GM18499 (cell line): ENCODE measurements around the gene SLIT3.

Experiments
- ATAC-seq: cut with Tn5 transposase; IDR thresholded peaks from one replicate; pipeline ENCODE4 v1.9.1; 2021; ENCODE audit warnings: moderate number of reproducible peaks; ENCODE audit not compliant: insufficient read depth, unreplicated experiment

The SLIT3 gene

GRCh38 chr5:168798065-168799023 is 502.6 kb downstream of the SLIT3 start:
- no peak for ATAC-seq

GRCh38 chr5:168796593-168797580 is 504.1 kb downstream of the SLIT3 start:
- ATAC-seq: no peak

DNA sequence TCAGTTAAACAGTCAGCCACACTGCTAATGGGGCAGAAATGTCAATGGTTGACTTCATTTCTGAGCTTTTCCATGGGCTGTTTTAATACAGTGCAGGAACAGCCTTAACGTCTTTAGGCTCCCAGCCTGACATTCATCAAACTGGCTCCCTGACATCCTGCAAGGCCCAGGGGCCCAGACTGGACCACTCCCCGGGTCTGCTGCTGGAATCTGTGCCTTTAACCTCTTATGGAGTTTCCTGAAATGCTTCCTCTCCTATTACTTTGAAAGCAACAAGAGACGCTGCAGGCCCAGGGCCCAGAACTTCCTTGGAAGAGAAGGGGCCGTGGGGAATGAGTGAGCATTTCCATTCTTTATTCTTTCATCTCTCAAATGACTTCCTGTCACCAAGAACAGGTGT is 504.9 kb downstream of the SLIT3 start:
- no peak for ATAC-seq

GRCh38 chr5:168793841-168794837 is 506.8 kb downstream of the SLIT3 start:
- ATAC-seq: no peak

DNA sequence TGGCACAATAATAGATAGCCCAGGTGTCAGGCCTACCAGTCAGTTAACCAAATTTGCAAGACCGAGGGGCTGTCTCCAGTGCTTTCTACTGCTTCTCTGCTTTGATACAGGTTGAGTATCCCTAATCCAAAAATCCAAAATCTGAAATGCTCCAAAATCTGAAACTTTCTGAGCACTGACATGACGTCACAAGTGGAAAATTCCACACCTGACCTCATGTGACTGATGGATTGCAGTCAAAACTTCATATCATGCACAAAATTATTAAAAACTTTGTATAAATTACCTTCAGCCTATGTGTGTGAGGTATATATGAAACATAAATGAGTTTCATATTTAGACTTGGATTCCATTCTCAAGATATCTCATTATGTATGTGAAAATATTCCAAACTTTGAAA is 508.3 kb downstream of the SLIT3 start:
- ATAC-seq: no peak

DNA sequence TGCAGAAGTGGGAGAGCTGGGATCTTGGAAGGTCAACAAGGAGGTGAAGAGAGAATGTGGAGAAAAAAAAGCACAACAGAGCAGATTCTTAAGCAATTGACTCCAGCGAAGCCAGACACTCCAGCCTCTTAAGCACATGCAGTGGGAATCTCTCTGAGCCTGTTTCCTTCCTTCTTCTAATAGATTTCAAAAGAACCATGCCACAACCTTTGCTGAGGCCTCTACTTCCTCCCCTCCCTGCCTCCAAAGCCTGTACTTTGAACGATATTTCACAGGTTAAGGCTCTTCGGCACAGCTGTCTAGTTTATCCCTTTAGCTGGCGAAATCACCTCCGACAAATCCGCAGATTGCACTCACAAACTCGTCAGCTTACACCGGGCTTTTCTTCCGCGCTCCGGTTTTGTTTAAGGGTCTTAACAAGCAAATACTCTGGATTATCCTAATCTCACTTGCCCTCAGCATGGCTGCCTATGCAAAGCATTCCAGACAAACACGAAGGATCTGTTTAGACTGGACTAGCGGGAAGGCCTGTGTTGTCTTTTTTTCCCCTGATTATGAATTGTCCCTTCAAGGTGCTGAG is 510.2 kb downstream of the SLIT3 start:
- ATAC-seq: no peak

GRCh38 chr5:168790002-168790635 is 510.8 kb downstream of the SLIT3 start:
- ATAC-seq: no peak

DNA sequence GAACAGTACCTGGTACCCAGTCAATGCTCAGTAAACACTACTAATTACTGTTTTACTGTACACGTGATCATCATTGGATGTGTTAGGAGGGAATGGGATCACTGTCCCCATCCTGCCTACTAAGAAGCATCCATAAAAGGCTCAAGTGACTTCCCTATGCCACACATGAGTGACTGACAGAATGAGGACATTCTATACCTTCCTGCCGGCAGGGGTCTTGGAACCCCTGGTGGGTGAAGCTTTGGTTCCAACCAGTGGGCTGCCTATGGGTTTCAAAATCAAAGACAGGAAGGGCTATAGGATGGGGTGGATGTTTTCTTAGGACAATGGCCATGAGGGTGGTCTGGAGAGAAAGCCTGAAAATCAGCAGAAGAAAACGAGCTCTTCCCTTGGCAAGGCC is 512.2 kb downstream of the SLIT3 start:
- ATAC-seq: no peak

DNA sequence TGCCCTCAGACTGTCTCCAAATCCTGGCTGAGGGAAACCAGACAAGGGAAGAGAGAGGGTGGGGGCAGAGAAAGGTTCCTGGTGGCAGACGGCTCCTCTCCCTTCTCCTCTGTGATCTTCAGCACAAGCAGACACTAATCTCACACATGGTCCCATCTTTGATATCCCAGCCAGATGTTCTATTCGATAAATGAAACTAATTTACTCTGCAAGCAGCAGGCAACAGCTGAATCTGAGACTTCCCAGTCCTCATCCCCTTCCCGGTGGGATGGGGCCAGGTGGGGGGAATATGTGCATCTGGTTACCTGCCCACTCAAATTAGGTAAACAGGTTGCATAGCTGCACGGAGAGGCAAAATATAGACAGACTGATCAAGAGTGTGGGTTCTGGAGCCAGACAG is 512.8 kb downstream of the SLIT3 start:
- no peak for ATAC-seq

- ATAC-seq: no peak
Measured at GRCh38 chr5:168786147-168786546, 514.8 kb downstream of the SLIT3 start.

- ATAC-seq: no peak
Measured at GRCh38 chr5:168784454-168784853, 516.5 kb downstream of the SLIT3 start.

DNA sequence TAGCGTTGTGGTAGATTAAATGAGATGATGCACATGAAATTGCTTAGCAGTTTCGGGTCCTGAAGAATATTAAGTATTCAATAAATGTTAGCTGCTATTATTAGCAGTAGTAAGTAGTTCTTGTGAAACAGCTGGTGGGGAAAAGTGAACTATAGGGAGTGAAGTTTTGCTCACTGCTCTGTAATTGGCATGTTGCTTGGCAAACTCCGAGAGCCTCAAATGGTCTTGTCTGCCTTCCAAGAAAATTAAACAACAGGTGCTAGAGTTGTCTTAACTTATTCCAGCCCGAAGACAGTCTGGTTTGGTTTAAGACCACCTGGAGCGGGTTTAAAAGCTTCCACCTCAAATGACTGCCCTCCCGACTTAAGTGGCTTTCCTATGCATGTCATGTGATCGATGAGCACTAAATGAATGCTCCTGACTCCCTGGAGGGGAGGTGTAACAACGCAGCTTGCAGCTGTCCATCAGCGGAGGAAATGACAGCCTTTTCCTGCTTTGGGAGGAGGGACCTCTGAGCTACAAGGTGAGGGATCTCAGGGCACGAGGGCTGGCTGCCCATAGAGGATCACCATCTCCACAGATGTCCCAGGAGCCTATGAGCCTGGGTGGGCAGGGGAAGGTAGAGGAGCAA is 518.9 kb downstream of the SLIT3 start:
- ATAC-seq: no peak

DNA sequence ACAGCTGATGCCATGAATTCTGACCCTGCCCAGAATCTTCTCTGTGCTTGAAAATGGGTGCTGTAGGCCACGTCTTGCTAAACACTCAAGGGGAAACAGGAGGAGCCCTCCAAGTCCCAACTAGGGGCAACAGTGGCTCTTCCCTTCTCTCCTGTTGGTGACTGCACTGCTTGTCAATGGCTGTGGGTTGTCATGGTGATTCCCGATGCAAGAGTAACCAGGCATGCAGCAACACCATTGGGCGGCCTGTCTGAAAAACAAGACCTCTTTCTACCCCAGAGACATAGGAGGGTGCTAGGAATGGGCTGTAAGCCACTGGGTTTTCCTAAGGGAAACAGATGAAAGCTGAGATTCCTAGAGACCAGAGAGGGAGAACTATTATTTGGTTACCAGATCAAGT is 520.1 kb downstream of the SLIT3 start:
- ATAC-seq: no peak

GRCh38 chr5:168779333-168779732 is 521.6 kb downstream of the SLIT3 start:
- no peak for ATAC-seq

- ATAC-seq: no peak
Measured at GRCh38 chr5:168778536-168778935, 522.4 kb downstream of the SLIT3 start.

- ATAC-seq: no peak
Measured at GRCh38 chr5:168777651-168778050, 523.3 kb downstream of the SLIT3 start.

- no peak for ATAC-seq
Measured at GRCh38 chr5:168776070-168776469, 524.9 kb downstream of the SLIT3 start.

DNA sequence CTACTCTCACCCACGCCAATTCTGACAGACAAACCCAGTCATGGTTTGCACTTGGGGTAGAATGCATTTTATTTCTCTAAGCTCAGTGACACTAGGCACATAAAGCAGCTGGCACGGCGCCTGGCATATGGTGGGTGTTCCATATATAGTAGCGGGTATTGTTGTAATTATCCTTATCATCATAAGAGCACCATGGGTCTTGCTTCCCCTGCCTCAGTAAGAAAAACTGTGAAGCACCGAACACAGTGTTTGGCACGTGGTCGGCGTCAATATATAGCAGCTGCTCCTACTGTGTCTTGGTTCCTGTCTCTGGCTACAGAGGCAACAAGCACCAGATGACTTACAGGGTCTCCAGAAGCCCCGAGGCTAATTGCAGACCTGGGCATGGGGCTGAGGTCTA is 527.7 kb downstream of the SLIT3 start:
- no peak for ATAC-seq
